ENCODE results near the gene AIPL1.

- TF ChIP-seq, protein P1, sequence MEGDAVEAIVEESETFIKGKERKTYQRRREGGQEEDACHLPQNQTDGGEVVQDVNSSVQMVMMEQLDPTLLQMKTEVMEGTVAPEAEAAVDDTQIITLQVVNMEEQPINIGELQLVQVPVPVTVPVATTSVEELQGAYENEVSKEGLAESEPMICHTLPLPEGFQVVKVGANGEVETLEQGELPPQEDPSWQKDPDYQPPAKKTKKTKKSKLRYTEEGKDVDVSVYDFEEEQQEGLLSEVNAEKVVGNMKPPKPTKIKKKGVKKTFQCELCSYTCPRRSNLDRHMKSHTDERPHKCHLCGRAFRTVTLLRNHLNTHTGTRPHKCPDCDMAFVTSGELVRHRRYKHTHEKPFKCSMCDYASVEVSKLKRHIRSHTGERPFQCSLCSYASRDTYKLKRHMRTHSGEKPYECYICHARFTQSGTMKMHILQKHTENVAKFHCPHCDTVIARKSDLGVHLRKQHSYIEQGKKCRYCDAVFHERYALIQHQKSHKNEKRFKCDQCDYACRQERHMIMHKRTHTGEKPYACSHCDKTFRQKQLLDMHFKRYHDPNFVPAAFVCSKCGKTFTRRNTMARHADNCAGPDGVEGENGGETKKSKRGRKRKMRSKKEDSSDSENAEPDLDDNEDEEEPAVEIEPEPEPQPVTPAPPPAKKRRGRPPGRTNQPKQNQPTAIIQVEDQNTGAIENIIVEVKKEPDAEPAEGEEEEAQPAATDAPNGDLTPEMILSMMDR (conservative IDR thresholded peaks at IDR 0.05; ENCODE audit: low read depth, low read length) = no peak
- no peak for TF ChIP-seq EZH2 (IDR thresholded peaks at IDR 0.05; ENCODE audit: borderline replicate concordance, low read depth, low read length, poor library complexity, severe bottlenecking)
Observed at GRCh38 chr17:6458460-6458950, 23.6 kb upstream of the AIPL1 start.

All from A673 (cell line).